Adrenal gland (tissue), 12 donors: ENCODE data around the gene EML6. TPM values are rescaled to one million over a fixed set of nuclear protein-coding genes. Genes with fewer than 3 reads are reported as not detected.
"Not testable (repeated sequence)": the region's sequence is repeated elsewhere in the genome, so short reads cannot be mapped to it uniquely, and the experiment has no call there.

Experiments used
- DNase-seq, 7 donors: peaks; one replicate each; pipeline ENCODE4 v3.0.0-alpha.2; 2019 to 2020
- H3K27ac ChIP-seq, 5 donors: fragments of 200-600 bp; sonication (generic) in 4 of 5; 1 replicate in 3 of 5; 2 replicates in 2 of 5; pipeline versions ENCODE4 v1.5.1 to v1.8.0; 2016 to 2020; ENCODE audit warnings: mild to moderate bottlenecking in 1 of 5
- H3K27me3 ChIP-seq: fragments of 200-600 bp; 2 replicates; pipeline ENCODE4 v1.8.0; 2021
- H3K36me3 ChIP-seq, 2 donors: fragments of 200-600 bp; replicated peaks in 1 of 2; 1 replicate in 1 of 2; 2 replicates in 1 of 2; pipeline versions ENCODE4 v1.5.1 to v1.8.0; 2018 to 2022
- H3K4me1 ChIP-seq, 2 donors: fragments of 200-600 bp; replicated peaks in 1 of 2; 1 replicate in 1 of 2; 2 replicates in 1 of 2; pipeline versions ENCODE4 v1.5.1 to v1.8.0; 2018 to 2021
- H3K4me3 ChIP-seq, 4 donors: fragments of 200-600 bp; sonication (generic) in 3 of 4; one replicate each; pipeline ENCODE4 v1.5.1; 2016 to 2018
- H3K9me3 ChIP-seq, 3 donors: fragments of 200-600 bp; sonication (generic) in 1 of 3; replicated peaks in 1 of 3; 1 replicate in 2 of 3; 2 replicates in 1 of 3; pipeline versions ENCODE4 v1.5.1 to v1.8.0; 2016 to 2021
- POLR2A ChIP-seq, 2 donors: fragments of 450-650 bp; IDR thresholded peaks; one replicate each; pipeline ENCODE4 v1.6.1; 2017; ENCODE audit warnings: antibody characterized with exemption in 2 of 2, mild to moderate bottlenecking in 2 of 2, moderate library complexity in 1 of 2
- WGBS, 4 donors: extraction: QIAGEN DNeasy Blood & Tissue Kit in 2 of 4; methylation state at CpG; one replicate each; pipeline versions ENCODE4 v1.1.5 to v1.1.7; 2013 to 2017; 5-methylcytosine and 5-hydroxymethylcytosine counted together
- intact Hi-C, 2 donors: fragments of 100-400 bp; cut with DNase I; formaldehyde crosslinking; loops; one replicate each; pipeline versions ENCODE4 v1.14.1 to v1.15.0; 2022 to 2023
- polyA plus RNA-seq, 3 donors: library from polyadenylated mRNA; stranded (reverse); fragments of 200-250 nt in 2 of 3; fragments of 350-450 nt in 1 of 3; fragmentation: Illumina TruSeq in 1 of 3; extraction: RNeasy Lipid Tissue Mini Kit (QIAGEN cat#74804) in 1 of 3; gene quantifications; one replicate each; pipeline ENCODE4 v1.2.3, GENCODE V29; 2013 to 2014
- total RNA-seq, 9 donors: library from RNA; depleted of rRNA in 4 of 9; stranded (reverse); fragments of >200 nt in 4 of 9; fragments of 120-200 nt in 1 of 9; fragmentation: NEBNext Ultra II Directional in 1 of 9; extraction: Animal tissue kit (Norgen Biotek cat#: 25700) in 1 of 9; gene quantifications; one replicate each; pipeline versions ENCODE4 v1.1.0 to v1.2.4, GENCODE V29; 2013 to 2023
- TF ChIP-seq, protein P1 (sequence below), 6 experiments: fragments of 450-650 bp in 4 of 6; fragments of 200-600 bp in 2 of 6; sonication (generic) in 1 of 6; IDR thresholded peaks; 1 replicate in 5 of 6; 2 replicates in 1 of 6; pipeline versions ENCODE4 v1.5.1 to v1.8.0; 2016 to 2021; ENCODE audit warnings: antibody characterized with exemption in 6 of 6, mild to moderate bottlenecking in 2 of 6, moderate library complexity in 1 of 6
- donor health status: healthy with polysubstance abuse.
- donor health status: Bipolar disorder and iron deficiency.
- donor health status: DM: yes; HTN: yes; CAD: no.
- donor health status: DM: no; HTN: no; CAD: no.
- donor health status: DM: no; HTN: no; CAD: no.
- donor health status: DM: yes; HTN: yes; CAD: no.

The EML6 gene
- total and polyA plus RNA-seq, 12 donors: 6.0 to 19.3 (median 10.9) TPM

- no peaks in the 10 kb centered on the region for H3K36me3 ChIP-seq
- no peak overlapping the region for H3K27ac ChIP-seq
- no peaks in the 10 kb centered on the region for H3K27me3 ChIP-seq
- intact Hi-C loops: no loop called here
- DNase-seq: no peak
- WGBS, 4 donors: 92 to 95% (median 94%) methylated on average over 13 of the region's 13 CpGs
- no peak overlapping the region for H3K4me3 ChIP-seq
- H3K4me1 ChIP-seq: no peaks in the 10 kb centered on the region
- no peak for TF ChIP-seq POLR2A (IDR thresholded peaks at IDR 0.05)
- TF ChIP-seq, protein P1, sequence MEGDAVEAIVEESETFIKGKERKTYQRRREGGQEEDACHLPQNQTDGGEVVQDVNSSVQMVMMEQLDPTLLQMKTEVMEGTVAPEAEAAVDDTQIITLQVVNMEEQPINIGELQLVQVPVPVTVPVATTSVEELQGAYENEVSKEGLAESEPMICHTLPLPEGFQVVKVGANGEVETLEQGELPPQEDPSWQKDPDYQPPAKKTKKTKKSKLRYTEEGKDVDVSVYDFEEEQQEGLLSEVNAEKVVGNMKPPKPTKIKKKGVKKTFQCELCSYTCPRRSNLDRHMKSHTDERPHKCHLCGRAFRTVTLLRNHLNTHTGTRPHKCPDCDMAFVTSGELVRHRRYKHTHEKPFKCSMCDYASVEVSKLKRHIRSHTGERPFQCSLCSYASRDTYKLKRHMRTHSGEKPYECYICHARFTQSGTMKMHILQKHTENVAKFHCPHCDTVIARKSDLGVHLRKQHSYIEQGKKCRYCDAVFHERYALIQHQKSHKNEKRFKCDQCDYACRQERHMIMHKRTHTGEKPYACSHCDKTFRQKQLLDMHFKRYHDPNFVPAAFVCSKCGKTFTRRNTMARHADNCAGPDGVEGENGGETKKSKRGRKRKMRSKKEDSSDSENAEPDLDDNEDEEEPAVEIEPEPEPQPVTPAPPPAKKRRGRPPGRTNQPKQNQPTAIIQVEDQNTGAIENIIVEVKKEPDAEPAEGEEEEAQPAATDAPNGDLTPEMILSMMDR (IDR thresholded peaks at IDR 0.05): no peak
- no peaks in the 10 kb centered on the region for H3K9me3 ChIP-seq
These were observed 148.1 kb downstream of the EML6 start for GRCh38 chr2:54871457-54872107.

- no peak overlapping the region for H3K27ac ChIP-seq
- no peak for TF ChIP-seq POLR2A (IDR thresholded peaks at IDR 0.05)
- TF ChIP-seq, protein P1 (IDR thresholded peaks at IDR 0.05): no peak
- DNase-seq: no peak
- H3K9me3 ChIP-seq: no peaks in the 10 kb centered on the region
- no peaks in the 10 kb centered on the region for H3K4me1 ChIP-seq
- 91 to 97% (median 91%) methylated on average over 3 of the region's 3 CpGs for WGBS, 4 donors
- intact Hi-C loops: no loop called here
- H3K36me3 ChIP-seq: no peaks in the 10 kb centered on the region
- H3K4me3 ChIP-seq: no peak overlapping the region
- no peaks in the 10 kb centered on the region for H3K27me3 ChIP-seq
These were observed 149.3 kb downstream of the EML6 start for GRCh38 chr2:54872780-54873179.

DNA sequence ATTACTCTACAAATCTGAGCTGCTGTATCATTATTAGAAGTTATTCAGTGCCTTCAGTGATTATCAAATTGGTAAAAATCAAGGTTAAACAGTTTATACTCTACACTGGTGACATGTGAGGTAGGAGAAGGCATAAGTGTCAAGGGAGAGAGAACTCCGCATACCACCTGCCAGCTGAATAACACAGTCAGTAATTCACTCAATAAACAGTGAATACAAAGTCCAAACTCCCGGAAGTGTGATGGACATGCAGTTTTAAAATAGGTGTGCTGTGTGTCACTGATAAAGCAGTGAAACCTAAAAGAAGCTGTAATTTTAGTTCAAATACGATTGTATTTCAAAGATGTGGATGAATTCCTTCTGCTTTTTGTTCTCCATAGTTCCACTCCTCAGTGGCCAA, 149.8 kb downstream of the EML6 start:
- intact Hi-C loops: not testable (repeated sequence)

DNA sequence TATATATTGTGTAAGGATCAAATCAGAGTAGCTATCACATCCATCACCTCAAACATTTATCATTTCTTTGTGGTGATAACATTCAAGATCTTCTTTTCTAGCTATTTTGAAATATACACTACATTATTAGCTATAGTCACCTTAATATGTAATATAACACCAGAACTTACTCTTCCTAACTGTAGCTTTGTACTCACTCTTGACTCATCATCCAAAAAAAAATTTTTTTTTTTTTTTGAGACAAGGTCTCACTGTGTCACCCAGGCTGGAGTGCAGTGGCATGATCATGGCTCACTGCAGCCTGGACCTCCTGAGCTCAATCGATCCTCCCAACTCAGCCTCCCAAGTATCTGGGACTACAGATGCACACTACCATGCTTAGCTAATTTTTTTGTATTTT, 153.3 kb downstream of the EML6 start:
- no peaks in the 10 kb centered on the region for H3K27me3 ChIP-seq
- intact Hi-C loops: no loop called here
- H3K36me3 ChIP-seq: no peaks in the 10 kb centered on the region
- 85 to 96% (median 95%) methylated on average over 1 of the region's 1 CpG for WGBS, 4 donors
- no peaks in the 10 kb centered on the region for H3K9me3 ChIP-seq
- TF ChIP-seq POLR2A (IDR thresholded peaks at IDR 0.05): no peak
- TF ChIP-seq, protein P1 (IDR thresholded peaks at IDR 0.05): no peak
- DNase-seq: no peak
- H3K4me3 ChIP-seq: no peak overlapping the region
- no peak overlapping the region for H3K27ac ChIP-seq
- H3K4me1 ChIP-seq: no peaks in the 10 kb centered on the region

More for the DNA sequence above, 149.8 kb downstream of the EML6 start:
- 90 to 94% (median 92%) methylated on average over 3 of the region's 3 CpGs for WGBS, 4 donors
- H3K27me3 ChIP-seq, H3K4me3 ChIP-seq, H3K27ac ChIP-seq, H3K9me3 ChIP-seq, DNase-seq, H3K4me1 ChIP-seq, H3K36me3 ChIP-seq: not testable (repeated sequence)

- Histone ChIP-seq H3K4me3 (no peak overlapping the region), H3K4me1 (no peaks in the 10 kb centered on the region), H3K27me3 (no peaks in the 10 kb centered on the region), H3K36me3 (no peaks in the 10 kb centered on the region), H3K9me3 (no peaks in the 10 kb centered on the region), H3K27ac (no peak overlapping the region)
- TF ChIP-seq, protein P1 (IDR thresholded peaks at IDR 0.05): no peak
- no peak for TF ChIP-seq POLR2A (IDR thresholded peaks at IDR 0.05)
- peak in 1 of 7 donors; percentile 62 for DNase-seq
- intact Hi-C loops: no loop called here
- 81 to 91% (median 85%) methylated on average over 4 of the region's 4 CpGs for WGBS, 4 donors
These were observed 154.7 kb downstream of the EML6 start for GRCh38 chr2:54878182-54878581.
